ENCODE results near the gene NEDD4.
A peak's percentile ranks its signal among the peaks of the same experiment; 100 is the strongest.
"Not testable (repeated sequence)": the region's sequence is repeated elsewhere in the genome, so short reads cannot be mapped to it uniquely, and the experiment has no call there.

Gene NEDD4

DNA sequence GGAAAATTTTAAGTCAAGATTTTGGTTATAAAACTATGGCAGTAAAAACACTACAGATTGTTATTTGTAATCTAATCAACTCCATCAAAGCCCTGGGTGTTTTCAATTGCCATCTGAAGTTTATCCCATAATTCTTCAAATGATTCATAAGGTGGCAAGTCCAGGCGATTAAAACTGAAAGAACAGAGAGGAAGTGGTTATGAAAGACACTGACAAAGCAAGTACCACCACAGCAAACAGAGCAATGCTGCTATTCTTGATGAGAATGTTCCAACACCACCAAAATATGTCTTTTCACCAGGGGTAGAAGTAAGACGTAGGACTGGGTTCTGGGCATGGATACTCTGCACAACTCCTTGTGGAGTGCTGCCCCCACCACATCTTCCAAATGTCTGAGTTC is 163.6 kb downstream of the NEDD4 start:
- H3K4me1 ChIP-seq: peaks cover 0 to 20% (median 10%) of the 10 kb centered on the region in 10 experiments; a peak in 12 of 20 replicates
- no peak for TF ChIP-seq Cebpa-rat (IDR thresholded peaks at IDR 0.05)
- H3K4me2 ChIP-seq: peak overlapping the region in 7 of 11 experiments; percentile 30 to 86 (median 68); a peak in 12 of 22 replicates
- H3K9ac ChIP-seq: peak overlapping the region in 3 of 11 experiments; percentile 12 to 32 (median 28); a peak in 2 of 22 replicates
- no peaks in the 10 kb centered on the region for H3K27me3 ChIP-seq
- H3K9me3 ChIP-seq (replicated peaks in 1 of 11): no peaks in the 10 kb centered on the region
- no peak overlapping the region for H3K4me3 ChIP-seq
- peaks cover 0 to 36% (median 20%) of the 10 kb centered on the region in 11 experiments; a peak in 19 of 22 replicates for H3K36me3 ChIP-seq
- peak overlapping the region in 5 of 11 experiments; percentile 15 to 69 (median 51); a peak in 8 of 22 replicates for H3K27ac ChIP-seq
- no peaks in the 10 kb centered on the region for H4K20me1 ChIP-seq

DNA sequence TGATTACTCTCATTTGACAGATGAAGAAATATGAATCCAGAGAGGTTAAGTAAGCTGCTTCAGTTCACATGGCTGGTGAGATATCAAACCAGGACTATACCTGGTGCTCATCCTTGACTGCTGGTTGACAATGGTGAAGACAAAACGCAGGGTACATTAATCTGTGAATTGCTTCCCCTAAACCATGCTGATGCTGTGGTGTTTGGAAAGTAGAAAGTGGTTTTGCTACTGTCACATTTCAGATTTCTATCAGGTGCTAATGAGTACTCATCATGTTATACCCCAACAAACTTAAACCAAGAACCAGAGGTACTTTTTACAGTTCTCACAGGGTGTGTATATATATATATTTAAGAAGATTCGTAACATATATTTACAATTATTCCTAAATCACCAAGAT is 165.5 kb downstream of the NEDD4 start:
- Histone ChIP-seq H3K27ac (no peak overlapping the region), H4K20me1 (no peaks in the 10 kb centered on the region), H3K4me3 (no peak overlapping the region), H3K27me3 (no peaks in the 10 kb centered on the region), H3K9ac (no peak overlapping the region), H3K9me3 (replicated peaks in 1 of 11) (no peaks in the 10 kb centered on the region), H3K4me2 (no peak overlapping the region), H3K4me1 (peaks cover 4 to 20% (median 10%) of the 10 kb centered on the region in 10 experiments; a peak in 17 of 20 replicates), H3K36me3 (peaks cover 0 to 31% (median 17%) of the 10 kb centered on the region in 11 experiments; a peak in 19 of 22 replicates)
- TF ChIP-seq Cebpa-rat (IDR thresholded peaks at IDR 0.05): no peak

DNA sequence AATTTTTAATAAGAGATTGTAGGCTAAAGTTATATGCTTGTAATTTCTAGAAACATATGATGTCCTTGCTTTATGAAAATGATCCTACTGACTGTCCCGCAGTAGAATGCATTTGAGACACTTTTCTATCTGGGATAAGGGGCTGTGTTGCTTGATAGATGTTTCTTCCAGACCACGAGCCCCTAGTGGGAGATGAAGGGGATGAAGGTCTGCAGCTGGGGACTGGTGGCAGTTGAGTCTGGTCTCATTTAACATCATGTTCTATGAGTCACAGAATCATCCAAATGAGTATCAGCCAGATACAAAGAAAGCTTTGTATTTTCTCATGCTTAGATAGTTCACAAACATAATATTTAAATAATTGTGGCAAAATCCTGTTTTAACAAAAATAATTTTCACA is 166.2 kb downstream of the NEDD4 start:
- Histone ChIP-seq H3K4me1 (peaks cover 4 to 20% (median 10%) of the 10 kb centered on the region in 10 experiments; a peak in 17 of 20 replicates), H4K20me1 (no peaks in the 10 kb centered on the region), H3K36me3 (peaks cover 0 to 23% (median 12%) of the 10 kb centered on the region in 11 experiments; a peak in 16 of 22 replicates), H3K4me3 (no peak overlapping the region), H3K9me3 (replicated peaks in 1 of 11) (no peaks in the 10 kb centered on the region), H3K27me3 (no peaks in the 10 kb centered on the region), H3K9ac (no peak overlapping the region), H3K4me2 (no peak overlapping the region), H3K27ac (no peak overlapping the region)
- TF ChIP-seq Cebpa-rat (IDR thresholded peaks at IDR 0.05): no peak

DNA sequence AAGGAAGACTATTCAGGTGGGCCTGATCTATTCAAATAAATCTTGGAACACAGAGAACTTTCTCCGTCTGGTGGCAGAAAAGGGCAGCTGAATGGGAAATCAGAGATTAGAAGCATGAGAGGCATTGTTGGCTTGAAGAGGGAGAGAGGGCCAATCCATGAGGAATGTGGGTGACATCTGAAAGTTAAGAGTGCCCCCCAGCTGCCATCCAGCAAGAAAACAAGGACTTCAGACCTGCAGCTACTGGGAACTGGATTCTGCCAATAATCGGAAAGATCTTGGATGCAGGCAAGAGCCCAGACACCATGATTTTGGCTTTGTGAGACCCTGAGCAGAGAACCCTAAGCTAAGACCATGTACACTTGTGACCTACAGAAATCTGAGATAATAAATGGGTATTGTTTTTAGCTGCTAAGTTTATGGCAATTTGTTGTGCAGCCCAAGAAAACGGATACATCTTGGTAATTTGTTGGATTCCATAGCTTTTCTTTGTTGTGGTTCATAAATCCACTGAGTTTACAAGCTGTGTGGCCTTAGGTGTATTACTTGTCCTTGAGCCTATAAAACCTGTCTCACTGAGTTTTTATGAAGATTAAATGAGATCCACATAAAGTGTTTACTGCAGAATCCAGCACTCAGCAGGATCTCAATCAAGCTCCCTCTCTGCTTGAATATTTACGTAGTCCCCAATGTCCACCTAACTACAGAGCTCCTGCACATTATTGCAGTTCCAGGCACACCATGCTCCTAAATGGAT is 168.4 kb downstream of the NEDD4 start:
- Histone ChIP-seq H3K36me3 (peaks cover 0 to 3% (median 0%) of the 10 kb centered on the region in 11 experiments; a peak in 6 of 22 replicates), H3K9ac (no peak overlapping the region), H3K4me1 (peaks cover 4 to 11% (median 7%) of the 10 kb centered on the region in 10 experiments; a peak in 17 of 20 replicates), H3K4me3 (no peak overlapping the region), H3K4me2 (no peak overlapping the region), H4K20me1 (no peaks in the 10 kb centered on the region), H3K27ac (no peak overlapping the region), H3K9me3 (replicated peaks in 1 of 11) (no peaks in the 10 kb centered on the region), H3K27me3 (no peaks in the 10 kb centered on the region)
- no peak for TF ChIP-seq Cebpa-rat (IDR thresholded peaks at IDR 0.05)

DNA sequence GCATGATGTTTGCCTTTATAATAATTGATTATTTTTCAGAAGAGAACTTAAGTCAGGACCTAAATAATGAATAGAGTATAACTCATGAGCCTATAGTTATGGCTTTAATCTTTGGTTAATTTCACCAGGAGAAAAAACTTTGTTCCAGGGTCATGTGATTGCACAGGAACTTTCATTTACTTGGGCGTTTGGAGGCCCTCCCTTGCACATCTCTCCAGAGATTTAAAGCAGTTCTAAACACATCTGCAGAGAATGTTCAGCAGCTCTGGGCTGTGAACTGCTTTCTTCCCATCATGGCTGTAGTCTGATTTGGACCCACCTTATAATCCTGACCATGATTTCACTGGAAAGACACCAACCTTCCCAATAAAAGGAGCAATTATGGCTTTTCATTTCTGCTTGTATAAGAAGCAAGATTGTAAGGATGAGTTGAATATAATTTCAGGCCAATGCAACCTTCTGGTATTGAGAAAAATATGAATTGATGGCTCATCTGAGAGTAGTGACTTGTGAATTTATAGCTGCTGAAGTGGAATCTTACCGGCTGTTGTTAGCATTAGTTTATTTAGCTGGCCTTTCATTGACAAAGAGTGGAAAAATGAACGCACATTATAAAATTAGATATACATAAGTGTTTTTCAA is 169.6 kb downstream of the NEDD4 start:
- Histone ChIP-seq H3K4me3 (no peak overlapping the region), H4K20me1 (no peaks in the 10 kb centered on the region), H3K9ac (no peak overlapping the region), H3K27ac (no peak overlapping the region), H3K4me2 (no peak overlapping the region), H3K27me3 (no peaks in the 10 kb centered on the region), H3K36me3 (no peaks in the 10 kb centered on the region; a peak in 1 of 22 replicates), H3K4me1 (peaks cover 0 to 6% (median 0%) of the 10 kb centered on the region in 10 experiments; a peak in 5 of 20 replicates), H3K9me3 (replicated peaks in 1 of 11) (no peaks in the 10 kb centered on the region)
- no peak for TF ChIP-seq Cebpa-rat (IDR thresholded peaks at IDR 0.05)

DNA sequence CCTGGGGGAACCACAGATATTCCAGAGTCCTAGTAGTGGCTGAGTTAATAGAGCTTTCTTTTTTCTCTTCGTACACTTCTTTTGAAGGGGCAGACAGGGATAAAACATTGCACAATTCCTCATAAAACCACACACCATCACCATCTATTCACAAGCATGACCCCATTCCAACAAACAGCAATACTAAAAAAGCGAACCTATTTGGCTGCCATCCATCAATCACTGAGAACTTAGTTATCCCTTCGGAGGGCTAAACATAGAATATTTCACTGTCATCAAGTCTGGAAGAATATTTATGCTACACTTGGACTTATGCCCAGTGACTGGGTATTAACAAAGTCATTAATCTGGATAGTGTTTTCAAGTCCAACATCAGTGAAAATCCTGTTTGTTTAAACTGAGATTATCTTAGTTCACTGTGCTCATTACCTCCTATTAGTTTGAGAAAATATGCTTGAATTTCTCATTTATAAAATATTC is 170.2 kb downstream of the NEDD4 start:
- Histone ChIP-seq H3K27ac (no peak overlapping the region), H3K9ac (no peak overlapping the region), H3K4me1 (peaks cover 0 to 6% (median 0%) of the 10 kb centered on the region in 10 experiments; a peak in 5 of 20 replicates), H3K36me3 (no peaks in the 10 kb centered on the region; a peak in 1 of 22 replicates), H4K20me1 (no peaks in the 10 kb centered on the region), H3K4me2 (no peak overlapping the region), H3K4me3 (no peak overlapping the region), H3K27me3 (no peaks in the 10 kb centered on the region), H3K9me3 (replicated peaks in 1 of 11) (no peaks in the 10 kb centered on the region)
- 0 out of 22 replicates have a peak, but pooled peaks of 1 of the 11 experiments have one; percentile 11 for TF ChIP-seq Cebpa-rat (IDR thresholded peaks at IDR 0.05)

DNA sequence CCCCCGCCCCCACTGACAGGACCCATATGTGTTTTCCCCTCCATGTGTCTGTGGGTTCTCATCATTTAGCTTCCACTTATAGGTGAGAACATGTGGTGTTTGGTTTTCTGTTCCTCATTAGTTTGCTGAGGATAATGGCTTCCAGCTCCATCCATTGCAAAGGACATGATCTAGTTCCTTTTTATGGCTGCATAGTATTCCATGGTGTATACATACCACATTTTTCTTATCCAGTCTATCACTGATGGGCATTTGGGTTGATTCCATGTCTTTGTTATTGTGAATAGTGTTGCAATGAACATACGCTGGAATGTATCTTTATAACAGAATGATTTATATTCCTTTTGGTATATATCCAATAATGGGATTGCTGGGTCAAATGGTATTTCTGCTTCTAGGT is 171.7 kb downstream of the NEDD4 start:
- not testable (repeated sequence) for H3K4me1 ChIP-seq; H3K4me3 ChIP-seq; H3K27me3 ChIP-seq; H4K20me1 ChIP-seq; H3K36me3 ChIP-seq; H3K9me3 ChIP-seq (replicated peaks in 1 of 11); H3K4me2 ChIP-seq; H3K9ac ChIP-seq; H3K27ac ChIP-seq

DNA sequence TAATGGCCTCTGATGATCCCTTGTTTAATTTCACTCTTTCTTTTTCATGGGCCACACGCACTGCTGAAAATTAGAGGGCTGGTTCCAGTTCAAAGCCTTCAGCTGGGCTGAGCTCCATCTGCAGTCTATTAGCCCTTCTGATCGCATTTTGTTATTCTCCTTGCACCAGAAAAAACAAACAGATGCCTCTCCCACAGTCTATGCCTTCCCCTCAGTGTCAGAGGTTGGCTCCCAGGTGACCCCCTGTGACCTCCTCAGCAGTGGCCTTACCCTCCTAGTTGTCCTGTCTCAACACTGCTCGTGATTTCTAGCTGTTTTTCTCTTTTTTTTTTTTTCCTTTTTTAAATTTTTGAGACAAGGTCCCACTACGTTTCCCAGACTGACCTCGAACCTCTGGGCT is 173.4 kb downstream of the NEDD4 start:
- Histone ChIP-seq H3K27ac (no peak overlapping the region), H3K4me1 (peaks cover 0 to 6% (median 0%) of the 10 kb centered on the region in 10 experiments; a peak in 5 of 20 replicates), H3K9me3 (replicated peaks in 1 of 11) (no peaks in the 10 kb centered on the region), H4K20me1 (no peaks in the 10 kb centered on the region), H3K4me3 (no peak overlapping the region), H3K27me3 (no peaks in the 10 kb centered on the region), H3K4me2 (no peak overlapping the region), H3K36me3 (no peaks in the 10 kb centered on the region), H3K9ac (no peak overlapping the region)
- no peak for TF ChIP-seq Cebpa-rat (IDR thresholded peaks at IDR 0.05)

DNA sequence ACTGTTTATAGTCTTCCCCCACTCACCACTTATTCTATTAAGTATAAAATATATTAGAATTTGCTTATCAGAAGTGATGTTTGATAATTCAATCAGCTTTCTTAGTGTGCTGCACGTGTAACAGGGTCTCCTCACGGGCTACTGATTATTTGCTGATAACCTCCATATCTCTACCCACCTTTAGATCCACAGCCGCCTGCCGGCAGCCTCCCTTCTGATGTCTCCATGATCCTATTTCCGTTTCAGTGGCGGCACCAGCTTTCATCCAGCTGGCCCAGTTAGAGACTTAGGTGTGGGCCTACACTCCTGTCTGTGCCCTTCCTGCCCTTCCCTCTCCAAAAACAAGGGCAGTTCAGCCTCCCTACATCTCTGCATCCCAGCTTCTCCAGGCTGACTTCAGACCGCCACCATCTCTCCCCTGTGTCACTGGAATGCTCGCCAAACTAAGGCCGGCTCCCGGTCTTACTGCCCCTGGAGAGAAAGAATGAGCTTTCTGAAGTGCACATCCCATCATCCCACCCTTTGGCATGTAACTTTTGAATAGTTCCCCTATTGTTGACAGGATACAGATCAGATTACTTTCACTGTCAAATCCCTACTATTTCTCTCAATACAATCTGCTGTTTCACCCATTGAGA is 173.9 kb downstream of the NEDD4 start:
- no peak overlapping the region for H3K4me2 ChIP-seq

More for the DNA sequence above, 173.9 kb downstream of the NEDD4 start:
- H3K9ac ChIP-seq: no peak overlapping the region
- H3K36me3 ChIP-seq: no peaks in the 10 kb centered on the region
- no peak for TF ChIP-seq Cebpa-rat (IDR thresholded peaks at IDR 0.05)
- no peak overlapping the region for H3K4me3 ChIP-seq
- H3K4me1 ChIP-seq: peaks cover 0 to 6% (median 0%) of the 10 kb centered on the region in 10 experiments; a peak in 5 of 20 replicates
- H3K27me3 ChIP-seq: no peaks in the 10 kb centered on the region
- H3K27ac ChIP-seq: no peak overlapping the region
- H3K9me3 ChIP-seq (replicated peaks in 1 of 11): no peaks in the 10 kb centered on the region
- no peaks in the 10 kb centered on the region for H4K20me1 ChIP-seq

Data from BLaER1 treated with 17β-estradiol and CSF1 and Interleukin-3, amounts not matched to agents 10 nM and 100 nM (cell line).